Stimulated activated memory B cell treated with anti-CD40 and anti-IgM and Interleukin-4, amounts not matched to agents 10 μg/mL and 1 μg/mL and 100 μg/mL, for 72 hours (primary cell): ENCODE data around the gene SCN5A.

Experiments used
- ATAC-seq: fragments of 150-1000 bp; cut with Tn5 transposase; 2 replicates; pipeline ENCODE4 v1.10.0; 2021
- H3K27ac Mint-ChIP-seq: one replicate; pipeline ENCODE4 v1.8.0; 2022; ENCODE audit warnings: mild to moderate bottlenecking, mixed read lengths
- H3K27me3 Mint-ChIP-seq: one replicate; pipeline ENCODE4 v1.8.0; 2022; ENCODE audit warnings: mixed read lengths
- H3K36me3 Mint-ChIP-seq: one replicate; pipeline ENCODE4 v1.8.0; 2022; ENCODE audit warnings: mixed read lengths
- H3K4me1 Mint-ChIP-seq: one replicate; pipeline ENCODE4 v1.8.0; 2022; ENCODE audit warnings: mixed read lengths
- H3K4me3 Mint-ChIP-seq: one replicate; pipeline ENCODE4 v1.8.0; 2022; ENCODE audit warnings: mild to moderate bottlenecking, moderate library complexity, mixed read lengths
- H3K9me3 Mint-ChIP-seq: one replicate; pipeline ENCODE4 v1.8.0; 2022; ENCODE audit warnings: mixed read lengths

The SCN5A gene

GRCh38 chr3:38618343-38618742 lies 31.1 kb downstream of the SCN5A start:
- Mint-ChIP-seq H3K9me3 (no peaks in the 10 kb centered on the region), H3K4me1 (no peaks in the 10 kb centered on the region), H3K36me3 (no peaks in the 10 kb centered on the region), H3K4me3 (no peak overlapping the region), H3K27me3 (peaks cover 26% of the 10 kb centered on the region), H3K27ac (no peak overlapping the region)
- ATAC-seq: no peak

DNA sequence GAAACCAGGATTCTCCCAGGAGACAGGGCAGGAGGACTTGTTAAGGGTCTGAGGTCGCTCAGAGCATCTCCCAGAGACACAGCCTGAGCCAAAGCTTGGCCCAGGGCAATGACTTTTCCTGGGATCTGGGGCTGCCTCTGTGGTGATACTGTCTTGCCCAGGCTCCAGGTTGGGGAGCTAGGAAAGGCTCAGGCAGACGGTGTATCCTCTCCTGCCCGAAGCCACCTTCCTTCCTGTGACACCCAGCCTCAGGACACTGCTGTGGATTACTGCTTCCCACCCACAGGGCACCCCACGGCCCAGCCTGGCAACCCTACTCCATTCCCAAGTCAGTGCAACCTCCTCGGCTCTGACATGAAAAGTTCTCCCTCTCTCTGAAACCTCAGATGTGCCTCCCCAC lies 31.9 kb downstream of the SCN5A start:
- no peak overlapping the region for H3K4me3 Mint-ChIP-seq
- H3K4me1 Mint-ChIP-seq: no peaks in the 10 kb centered on the region
- no peak overlapping the region for H3K27ac Mint-ChIP-seq
- ATAC-seq: no peak
- peaks cover 26% of the 10 kb centered on the region for H3K27me3 Mint-ChIP-seq
- no peaks in the 10 kb centered on the region for H3K36me3 Mint-ChIP-seq
- H3K9me3 Mint-ChIP-seq: no peaks in the 10 kb centered on the region

DNA sequence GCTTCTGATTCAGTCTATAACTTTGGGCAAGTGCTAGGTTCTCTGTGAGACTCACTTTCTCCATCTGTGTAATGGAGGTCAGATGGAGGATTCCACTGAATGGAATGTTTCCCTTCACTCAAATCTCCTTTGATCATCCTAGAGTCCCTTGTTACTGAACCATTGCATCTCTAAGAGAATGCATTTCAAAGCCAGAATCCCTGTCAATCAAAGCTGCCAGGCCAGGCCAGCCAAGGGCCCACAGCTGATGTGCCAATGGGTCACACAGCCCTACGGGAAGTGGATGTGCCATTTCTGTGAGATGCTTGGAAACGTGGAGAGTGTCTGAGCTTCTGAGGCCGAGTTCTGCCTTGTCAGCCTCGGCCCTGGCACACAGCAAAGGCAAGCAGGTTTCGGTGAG lies 32.4 kb downstream of the SCN5A start:
- no peak overlapping the region for H3K27ac Mint-ChIP-seq

DNA sequence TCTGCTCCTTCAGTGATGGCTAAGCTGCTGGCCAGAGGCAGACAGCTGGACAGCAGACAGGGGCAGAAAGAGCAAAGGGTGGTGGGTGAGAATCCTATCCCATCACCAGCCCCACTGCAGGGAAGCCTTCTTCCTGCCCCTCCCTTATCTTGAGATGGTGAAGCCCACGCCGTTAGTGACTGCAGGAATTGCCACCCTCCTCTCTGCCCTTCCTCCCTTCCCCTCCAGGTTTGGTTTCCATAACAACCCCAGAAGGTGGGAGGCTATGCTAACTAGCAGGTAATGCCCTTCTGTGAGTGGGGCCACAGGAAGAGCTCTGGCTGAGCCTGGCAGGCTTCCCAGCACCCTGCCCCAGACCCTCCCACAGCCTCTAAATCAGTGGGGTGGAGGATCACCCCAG lies 32.8 kb downstream of the SCN5A start:
- H3K27ac Mint-ChIP-seq: no peak overlapping the region
- no peak for ATAC-seq
- H3K9me3 Mint-ChIP-seq: no peaks in the 10 kb centered on the region
- H3K4me3 Mint-ChIP-seq: no peak overlapping the region
- no peaks in the 10 kb centered on the region for H3K36me3 Mint-ChIP-seq
- peaks cover 19% of the 10 kb centered on the region for H3K27me3 Mint-ChIP-seq
- no peaks in the 10 kb centered on the region for H3K4me1 Mint-ChIP-seq

More for the DNA sequence above, 32.4 kb downstream of the SCN5A start:
- no peak for ATAC-seq
- no peaks in the 10 kb centered on the region for H3K4me1 Mint-ChIP-seq
- peaks cover 24% of the 10 kb centered on the region for H3K27me3 Mint-ChIP-seq
- no peaks in the 10 kb centered on the region for H3K36me3 Mint-ChIP-seq
- H3K4me3 Mint-ChIP-seq: no peak overlapping the region
- no peaks in the 10 kb centered on the region for H3K9me3 Mint-ChIP-seq

- Mint-ChIP-seq H3K9me3 (no peaks in the 10 kb centered on the region), H3K4me3 (no peak overlapping the region), H3K27ac (no peak overlapping the region), H3K4me1 (no peaks in the 10 kb centered on the region), H3K36me3 (no peaks in the 10 kb centered on the region), H3K27me3 (peaks cover 13% of the 10 kb centered on the region)
- ATAC-seq: peak; percentile 4
Measured at GRCh38 chr3:38616111-38616510, 33.4 kb downstream of the SCN5A start.

DNA sequence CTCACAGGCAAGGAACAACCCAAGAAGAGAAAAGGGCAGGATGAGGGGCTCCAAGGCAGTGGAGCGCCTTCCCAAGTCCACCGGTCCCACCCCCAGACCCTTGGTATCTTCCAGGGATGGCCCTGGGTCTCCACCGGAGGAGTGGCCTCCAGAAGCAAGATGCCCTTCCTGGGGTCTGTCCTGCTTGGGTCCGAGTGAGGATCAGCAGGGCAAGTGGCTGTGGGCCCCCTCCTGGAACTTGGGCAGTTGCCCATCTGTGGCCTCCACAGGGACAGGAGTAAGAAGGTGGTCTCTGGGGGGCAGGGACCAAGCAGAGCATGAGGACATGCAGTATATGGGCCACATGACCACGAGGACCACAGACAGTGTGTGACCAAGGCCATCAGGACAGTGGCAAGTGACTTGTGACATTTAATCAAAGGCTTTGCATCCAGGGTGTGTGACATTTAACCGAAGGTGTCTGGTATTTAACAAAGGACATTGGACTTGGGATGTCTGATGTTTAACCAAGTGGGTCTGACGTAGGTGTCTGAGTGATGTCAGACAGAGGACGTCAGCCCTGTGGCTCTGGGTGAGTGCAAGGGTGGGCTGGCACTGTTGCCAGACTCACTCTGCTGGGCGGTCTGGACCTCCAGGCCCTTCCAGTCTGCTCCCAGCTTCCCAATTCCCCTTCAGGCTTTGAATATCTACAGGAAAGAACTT lies 34.7 kb downstream of the SCN5A start:
- ATAC-seq: no peak
- H3K4me3 Mint-ChIP-seq: no peak overlapping the region
- no peaks in the 10 kb centered on the region for H3K36me3 Mint-ChIP-seq
- H3K4me1 Mint-ChIP-seq: no peaks in the 10 kb centered on the region
- H3K9me3 Mint-ChIP-seq: no peaks in the 10 kb centered on the region
- peaks cover 13% of the 10 kb centered on the region for H3K27me3 Mint-ChIP-seq
- H3K27ac Mint-ChIP-seq: no peak overlapping the region

DNA sequence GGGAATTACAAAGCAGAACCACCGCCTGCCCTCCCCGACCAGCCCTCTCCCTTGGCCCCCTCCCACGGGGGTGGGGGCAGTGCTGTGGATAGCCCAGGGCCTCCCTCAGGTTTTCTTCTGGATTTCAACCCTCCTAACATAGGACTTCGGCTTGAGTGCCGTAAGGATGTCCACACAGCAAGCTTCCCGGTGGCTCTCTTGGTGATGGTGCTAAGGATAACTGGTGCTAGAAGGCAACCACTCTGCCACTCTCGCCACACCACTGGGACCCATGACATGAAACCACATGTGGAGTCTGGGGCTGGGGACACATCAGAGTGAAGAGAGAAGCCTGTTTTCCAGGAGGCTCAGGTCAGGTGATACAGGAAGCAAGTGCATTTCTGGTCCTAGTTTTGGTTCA lies 35.4 kb downstream of the SCN5A start:
- no peak overlapping the region for H3K27ac Mint-ChIP-seq
- H3K9me3 Mint-ChIP-seq: no peaks in the 10 kb centered on the region
- H3K4me3 Mint-ChIP-seq: no peak overlapping the region
- no peaks in the 10 kb centered on the region for H3K36me3 Mint-ChIP-seq
- ATAC-seq: no peak
- peaks cover 10% of the 10 kb centered on the region for H3K27me3 Mint-ChIP-seq
- no peaks in the 10 kb centered on the region for H3K4me1 Mint-ChIP-seq

GRCh38 chr3:38613426-38613825 lies 36.1 kb downstream of the SCN5A start:
- no peaks in the 10 kb centered on the region for H3K9me3 Mint-ChIP-seq
- H3K27me3 Mint-ChIP-seq: peaks cover 3% of the 10 kb centered on the region
- H3K4me1 Mint-ChIP-seq: no peaks in the 10 kb centered on the region
- no peak for ATAC-seq
- no peak overlapping the region for H3K4me3 Mint-ChIP-seq
- H3K27ac Mint-ChIP-seq: no peak overlapping the region
- no peaks in the 10 kb centered on the region for H3K36me3 Mint-ChIP-seq

GRCh38 chr3:38611866-38612265 lies 37.6 kb downstream of the SCN5A start:
- no peak overlapping the region for H3K27ac Mint-ChIP-seq
- H3K4me3 Mint-ChIP-seq: no peak overlapping the region
- no peak for ATAC-seq
- H3K9me3 Mint-ChIP-seq: no peaks in the 10 kb centered on the region
- no peaks in the 10 kb centered on the region for H3K27me3 Mint-ChIP-seq
- H3K36me3 Mint-ChIP-seq: no peaks in the 10 kb centered on the region
- no peaks in the 10 kb centered on the region for H3K4me1 Mint-ChIP-seq

- no peak overlapping the region for H3K27ac Mint-ChIP-seq
- no peaks in the 10 kb centered on the region for H3K9me3 Mint-ChIP-seq
- no peaks in the 10 kb centered on the region for H3K4me1 Mint-ChIP-seq
- ATAC-seq: no peak
- H3K36me3 Mint-ChIP-seq: no peaks in the 10 kb centered on the region
- H3K4me3 Mint-ChIP-seq: no peak overlapping the region
- no peaks in the 10 kb centered on the region for H3K27me3 Mint-ChIP-seq
Measured at GRCh38 chr3:38610934-38611333, 38.6 kb downstream of the SCN5A start.

- no peak overlapping the region for H3K27ac Mint-ChIP-seq
- H3K4me1 Mint-ChIP-seq: no peaks in the 10 kb centered on the region
- ATAC-seq: no peak
- H3K4me3 Mint-ChIP-seq: no peak overlapping the region
- no peaks in the 10 kb centered on the region for H3K36me3 Mint-ChIP-seq
- no peaks in the 10 kb centered on the region for H3K27me3 Mint-ChIP-seq
- no peaks in the 10 kb centered on the region for H3K9me3 Mint-ChIP-seq
Measured at GRCh38 chr3:38610436-38610835, 39.1 kb downstream of the SCN5A start.

DNA sequence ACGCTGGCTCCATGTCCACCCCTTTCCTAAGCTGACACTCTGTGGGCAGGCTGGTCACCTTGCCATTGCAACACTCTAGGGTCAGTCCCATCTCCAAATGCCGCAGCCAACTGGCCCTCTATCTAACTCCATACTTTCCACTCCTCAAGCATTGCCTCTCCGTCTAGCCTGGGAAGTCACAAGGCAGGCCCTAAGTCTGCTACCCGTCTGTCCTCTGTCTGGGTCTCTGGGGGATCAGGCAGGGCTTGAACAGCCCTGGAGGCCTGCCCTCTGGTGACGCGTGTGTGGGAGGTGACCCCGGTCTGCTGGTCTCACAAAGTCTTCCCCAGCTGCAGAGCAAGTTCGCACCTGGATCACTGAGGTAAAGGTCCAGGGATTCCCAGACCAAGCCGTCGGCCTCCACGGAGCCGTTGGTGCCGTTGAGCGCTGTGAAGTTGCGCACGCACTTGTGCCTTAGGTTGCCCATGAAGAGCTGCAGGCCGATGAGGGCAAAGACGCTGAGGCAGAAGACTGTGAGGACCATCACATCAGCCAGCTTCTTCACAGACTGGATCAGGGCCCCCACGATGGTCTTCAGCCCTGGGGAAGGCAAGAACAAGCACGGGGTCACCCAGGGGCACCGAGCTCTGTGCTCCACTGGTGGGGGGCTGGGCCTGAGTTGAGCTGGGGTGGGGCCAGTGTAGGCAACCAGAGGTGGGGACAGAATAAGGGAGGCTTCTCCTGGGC lies 39.9 kb downstream of the SCN5A start:
- no peaks in the 10 kb centered on the region for H3K27me3 Mint-ChIP-seq
- no peaks in the 10 kb centered on the region for H3K4me1 Mint-ChIP-seq
- H3K4me3 Mint-ChIP-seq: no peak overlapping the region
- no peaks in the 10 kb centered on the region for H3K36me3 Mint-ChIP-seq
- no peak for ATAC-seq
- H3K9me3 Mint-ChIP-seq: no peaks in the 10 kb centered on the region
- no peak overlapping the region for H3K27ac Mint-ChIP-seq

DNA sequence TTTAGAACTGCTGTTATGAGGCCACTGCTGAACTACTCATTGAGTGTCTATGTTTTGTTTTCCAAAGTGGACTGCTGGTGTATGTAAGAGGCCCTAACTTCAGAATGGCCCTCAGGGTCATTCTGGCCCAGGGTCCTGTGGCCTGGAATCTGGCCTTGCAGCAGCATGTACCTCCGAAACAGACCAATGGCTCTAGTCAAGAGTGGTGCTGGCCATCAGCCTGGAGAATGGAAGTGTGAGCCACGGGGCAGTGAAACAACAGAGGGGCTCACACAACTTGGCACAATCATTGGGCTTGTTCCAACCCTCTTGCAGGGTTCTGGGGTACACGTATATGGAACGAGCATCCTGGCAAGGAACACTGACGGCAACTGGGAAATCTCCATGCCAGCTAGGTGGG lies 40.5 kb downstream of the SCN5A start:
- Mint-ChIP-seq H3K36me3 (no peaks in the 10 kb centered on the region), H3K27me3 (no peaks in the 10 kb centered on the region), H3K9me3 (no peaks in the 10 kb centered on the region), H3K4me1 (no peaks in the 10 kb centered on the region), H3K27ac (no peak overlapping the region), H3K4me3 (no peak overlapping the region)
- ATAC-seq: no peak

GRCh38 chr3:38608086-38608775 lies 41.3 kb downstream of the SCN5A start:
- Mint-ChIP-seq H3K27me3 (no peaks in the 10 kb centered on the region), H3K4me3 (no peak overlapping the region), H3K9me3 (no peaks in the 10 kb centered on the region), H3K4me1 (no peaks in the 10 kb centered on the region), H3K27ac (no peak overlapping the region), H3K36me3 (no peaks in the 10 kb centered on the region)
- ATAC-seq: no peak

GRCh38 chr3:38606561-38606960 lies 42.9 kb downstream of the SCN5A start:
- Mint-ChIP-seq H3K27me3 (no peaks in the 10 kb centered on the region), H3K27ac (no peak overlapping the region), H3K9me3 (no peaks in the 10 kb centered on the region), H3K4me3 (no peak overlapping the region), H3K36me3 (no peaks in the 10 kb centered on the region), H3K4me1 (no peaks in the 10 kb centered on the region)
- no peak for ATAC-seq

DNA sequence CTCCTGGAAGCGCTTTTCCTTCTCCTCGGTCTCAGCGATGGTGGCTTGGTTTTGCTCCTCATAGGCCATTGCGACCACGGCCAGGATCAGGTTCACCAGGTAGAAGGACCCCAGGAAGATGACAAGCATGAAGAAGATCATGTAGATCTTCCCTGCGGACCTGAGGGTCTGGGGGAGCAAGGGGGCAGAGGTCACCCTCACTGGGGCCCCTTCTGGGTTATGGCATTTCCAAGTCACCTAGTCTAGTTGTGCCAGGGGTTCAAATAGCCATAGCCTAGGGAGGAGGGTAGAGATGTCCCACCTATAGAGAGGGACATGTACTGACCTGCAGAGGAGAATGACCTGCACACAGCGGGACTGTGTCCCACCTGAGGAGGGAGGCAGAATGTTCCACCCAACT lies 43.5 kb downstream of the SCN5A start:
- no peaks in the 10 kb centered on the region for H3K4me1 Mint-ChIP-seq
- no peaks in the 10 kb centered on the region for H3K27me3 Mint-ChIP-seq
- no peaks in the 10 kb centered on the region for H3K9me3 Mint-ChIP-seq
- no peaks in the 10 kb centered on the region for H3K36me3 Mint-ChIP-seq
- H3K4me3 Mint-ChIP-seq: no peak overlapping the region
- H3K27ac Mint-ChIP-seq: no peak overlapping the region
- no peak for ATAC-seq
